HEK293T (cell line): ENCODE measurements around the gene CNTLN.

Experiments used
- ELF4 ChIP-seq: fragments of 450-650 bp; IDR thresholded peaks from 2 replicates; pipeline ENCODE4 v1.6.1; 2017; ENCODE audit warnings: antibody characterized with exemption
- FOXA1 ChIP-seq: fragments of 450-650 bp; IDR thresholded peaks from 2 replicates; pipeline ENCODE4 v1.6.1; 2016; ENCODE audit warnings: mild to moderate bottlenecking
- FOXK2 ChIP-seq: fragments of 450-650 bp; IDR thresholded peaks from 2 replicates; pipeline ENCODE4 v1.6.1; 2016; ENCODE audit warnings: mild to moderate bottlenecking
- FOXM1 ChIP-seq: fragments of 450-650 bp; IDR thresholded peaks from 2 replicates; pipeline ENCODE4 v1.6.1; 2017; ENCODE audit warnings: mild to moderate bottlenecking, borderline replicate concordance
- HDGF ChIP-seq: fragments of 450-650 bp; IDR thresholded peaks from 2 replicates; pipeline ENCODE4 v1.6.1; 2017; ENCODE audit warnings: antibody characterized with exemption, borderline replicate concordance
- PKNOX1 ChIP-seq: fragments of 450-650 bp; IDR thresholded peaks from 2 replicates; pipeline ENCODE4 v1.6.1; 2016
- SP1 ChIP-seq: fragments of 450-650 bp; IDR thresholded peaks from 2 replicates; pipeline ENCODE4 v1.6.1; 2017
- SUZ12 ChIP-seq: fragments of 450-650 bp; IDR thresholded peaks from 2 replicates; pipeline ENCODE4 v1.6.1; 2016; ENCODE audit warnings: mild to moderate bottlenecking
- TARDBP ChIP-seq: fragments of 450-650 bp; IDR thresholded peaks from 2 replicates; pipeline ENCODE4 v1.6.1; 2016
- ZNF384 ChIP-seq: fragments of 450-650 bp; IDR thresholded peaks from 2 replicates; pipeline ENCODE4 v1.6.1; 2016

- TF ChIP-seq ELF4 (no peak), FOXK2 (no peak), HDGF (no peak), SUZ12 (no peak), FOXA1 (no peak), SP1 (no peak), PKNOX1 (no peak), ZNF384 (no peak), TARDBP (no peak), FOXM1 (no peak)
Measured at GRCh38 chr9:17121264-17121663, 13.6 kb upstream of the CNTLN start.
